Left ventricle myocardium superior (tissue), 1 donor: ENCODE results near the gene DST. TPM values are rescaled to one million over a fixed set of nuclear protein-coding genes. Genes with fewer than 3 reads are reported as not detected.
A peak's percentile ranks its signal among the peaks of the same experiment; 100 is the strongest.

ENCODE experiments used
- ATAC-seq: fragments of 200-7000 bp; cut with Tn5 transposase; one replicate; pipeline ENCODE4 v1.9.1; 2020; ENCODE audit warnings: mild to moderate bottlenecking, moderate library complexity
- DNase-seq: peaks from one replicate; pipeline ENCODE4 v3.0.0-alpha.2; 2020
- intact Hi-C: fragments of 100-400 bp; cut with micrococcal nuclease; formaldehyde crosslinking; loops from one replicate; pipeline ENCODE4 v1.11.0; 2022
- total RNA-seq: library from RNA; stranded (reverse); fragmentation: NEBNext Ultra II Directional; extraction: Animal tissue kit (Norgen Biotek cat#: 25700); gene quantifications from one replicate; pipeline ENCODE4 v1.2.1, GENCODE V29; 2021
- donor health status: DM: no; HTN: yes; CAD: no; lungs with severe emphysema.

Gene DST
- total RNA-seq, 1 donor from 2014 or later: 225 TPM

GRCh38 chr6:56478202-56478601 lies 164.5 kb downstream of the DST start:
- DNase-seq (no peak), ATAC-seq (peak; percentile 44)
- intact Hi-C loops: loop anchor here (10.0 kb wide), 1 partner anchor 103 kb away; no protein-coding TSS in a partner anchor

- ATAC-seq: no peak
- intact Hi-C loops: loop anchor here (10.0 kb wide), 1 partner anchor 102 kb away; no protein-coding TSS in a partner anchor
- no peak for DNase-seq
These were observed 165.4 kb downstream of the DST start for GRCh38 chr6:56477241-56477640.

GRCh38 chr6:56475736-56476457 lies 166.8 kb downstream of the DST start:
- ATAC-seq (peak; percentile 91), DNase-seq (no peak)
- intact Hi-C loops: loop anchor here (10.0 kb wide), 1 partner anchor 101 kb away; no protein-coding TSS in a partner anchor

GRCh38 chr6:56474532-56474931 lies 168.2 kb downstream of the DST start:
- no peak for ATAC-seq
- intact Hi-C loops: loop anchor here (10.0 kb wide), 1 partner anchor 100 kb away; no protein-coding TSS in a partner anchor

GRCh38 chr6:56463443-56463842 lies 179.2 kb downstream of the DST start:
- intact Hi-C loops: no loop called here
- DNase-seq (no peak), ATAC-seq (no peak)

More at GRCh38 chr6:56474532-56474931, 168.2 kb downstream of the DST start:
- no peak for DNase-seq

- intact Hi-C loops: no loop called here
- no peak for ATAC-seq
- DNase-seq: no peak
These were observed 183.5 kb downstream of the DST start for GRCh38 chr6:56459030-56459805.

GRCh38 chr6:56458324-56458884 lies 184.3 kb downstream of the DST start:
- DNase-seq (no peak), ATAC-seq (no peak)
- intact Hi-C loops: no loop called here

GRCh38 chr6:56456785-56457184 lies 185.9 kb downstream of the DST start:
- intact Hi-C loops: no loop called here
- DNase-seq (no peak), ATAC-seq (no peak)

GRCh38 chr6:56450882-56451739 lies 191.6 kb downstream of the DST start:
- peak; percentile 82 for DNase-seq
- peak; percentile 87 for ATAC-seq
- intact Hi-C loops: no loop called here

GRCh38 chr6:56450376-56450775 lies 192.3 kb downstream of the DST start:
- intact Hi-C loops: no loop called here
- ATAC-seq (no peak), DNase-seq (no peak)

GRCh38 chr6:56448046-56448445 lies 194.6 kb downstream of the DST start:
- DNase-seq (no peak), ATAC-seq (no peak)
- intact Hi-C loops: no loop called here

GRCh38 chr6:56445818-56446217 lies 196.9 kb downstream of the DST start:
- ATAC-seq (peak; percentile 80), DNase-seq (peak; percentile 32)
- intact Hi-C loops: no loop called here

GRCh38 chr6:56444855-56445254 lies 197.8 kb downstream of the DST start:
- intact Hi-C loops: no loop called here
- DNase-seq: no peak
- peak; percentile 57 for ATAC-seq

- DNase-seq (no peak), ATAC-seq (no peak)
- intact Hi-C loops: no loop called here
These were observed 202.1 kb downstream of the DST start for GRCh38 chr6:56440551-56440981.

- intact Hi-C loops: no loop called here
- ATAC-seq (no peak), DNase-seq (no peak)
These were observed 205.4 kb downstream of the DST start for GRCh38 chr6:56437171-56437900.

- no peak for DNase-seq
- no peak for ATAC-seq
- intact Hi-C loops: no loop called here
These were observed 206.9 kb downstream of the DST start for GRCh38 chr6:56435754-56436153.

GRCh38 chr6:56435326-56435725 lies 207.4 kb downstream of the DST start:
- no peak for DNase-seq
- intact Hi-C loops: no loop called here

GRCh38 chr6:56434606-56435005 lies 208.1 kb downstream of the DST start:
- DNase-seq (no peak), ATAC-seq (no peak)
- intact Hi-C loops: no loop called here

More at GRCh38 chr6:56435326-56435725, 207.4 kb downstream of the DST start:
- no peak for ATAC-seq
